Measurements from ENCODE around the gene ORAI3.
A peak's percentile ranks its signal among the peaks of the same experiment; 100 is the strongest.

ORAI3 gene

GRCh38 chr16:30947859-30948666, 805 bp upstream of the ORAI3 start:
- POLR2A ChIA-PET, result no interaction called here
- CTCF ChIA-PET, result interaction anchor here (0.6 to 1.0 kb wide), 2 partner anchors 194 to 496 kb away, joined by 3 to 4 read pairs; no protein-coding TSS in a partner anchor

GRCh38 chr16:30949650-30950515, 1.0 kb downstream of the ORAI3 start:
- TF ChIP-seq FOXK2 (IDR thresholded peaks at IDR 0.05) (no peak), FOXM1 (IDR thresholded peaks at IDR 0.05; ENCODE audit: borderline replicate concordance) (no peak), ELF4 (IDR thresholded peaks at IDR 0.05) (no peak), FOXA1 (IDR thresholded peaks at IDR 0.05) (no peak), NFRKB (IDR thresholded peaks at IDR 0.05) (no peak), ZNF384 (IDR thresholded peaks at IDR 0.05) (no peak), TARDBP (IDR thresholded peaks at IDR 0.05) (no peak), LEF1 (IDR thresholded peaks at IDR 0.05; ENCODE audit: borderline replicate concordance) (no peak), SP1 (IDR thresholded peaks at IDR 0.05) (no peak), L3MBTL2 (conservative IDR thresholded peaks at IDR 0.05) (no peak)
- TF ChIP-seq, protein P1, sequence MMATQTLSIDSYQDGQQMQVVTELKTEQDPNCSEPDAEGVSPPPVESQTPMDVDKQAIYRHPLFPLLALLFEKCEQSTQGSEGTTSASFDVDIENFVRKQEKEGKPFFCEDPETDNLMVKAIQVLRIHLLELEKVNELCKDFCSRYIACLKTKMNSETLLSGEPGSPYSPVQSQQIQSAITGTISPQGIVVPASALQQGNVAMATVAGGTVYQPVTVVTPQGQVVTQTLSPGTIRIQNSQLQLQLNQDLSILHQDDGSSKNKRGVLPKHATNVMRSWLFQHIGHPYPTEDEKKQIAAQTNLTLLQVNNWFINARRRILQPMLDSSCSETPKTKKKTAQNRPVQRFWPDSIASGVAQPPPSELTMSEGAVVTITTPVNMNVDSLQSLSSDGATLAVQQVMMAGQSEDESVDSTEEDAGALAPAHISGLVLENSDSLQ (IDR thresholded peaks at IDR 0.05), result no peak
- ChIA-PET POLR2A (interaction anchor here (0.9 to 1.1 kb wide), 2 partner anchors 1051 to 1144 kb away, joined by 3 read pairs; partner anchors contain the start of genes MAZ and SEZ6L2), CTCF (interaction anchor here (0.5 to 1.4 kb wide), 5 partner anchors 15 to 1137 kb away, joined by 3 to 6 read pairs (median 3); partner anchors contain the start of gene HSD3B7)
- no peak for DNase-seq (ENCODE audit: extremely low spot score)

More at GRCh38 chr16:30947859-30948666, 805 bp upstream of the ORAI3 start:
- no peak for TF ChIP-seq HDGF (IDR thresholded peaks at IDR 0.05; ENCODE audit: borderline replicate concordance)
- TF ChIP-seq, protein P1 (IDR thresholded peaks at IDR 0.05), result peak; percentile 99
- TF ChIP-seq SUZ12 (IDR thresholded peaks at IDR 0.05), result no peak
- peak; percentile 91 for DNase-seq (ENCODE audit: extremely low spot score)

DNA sequence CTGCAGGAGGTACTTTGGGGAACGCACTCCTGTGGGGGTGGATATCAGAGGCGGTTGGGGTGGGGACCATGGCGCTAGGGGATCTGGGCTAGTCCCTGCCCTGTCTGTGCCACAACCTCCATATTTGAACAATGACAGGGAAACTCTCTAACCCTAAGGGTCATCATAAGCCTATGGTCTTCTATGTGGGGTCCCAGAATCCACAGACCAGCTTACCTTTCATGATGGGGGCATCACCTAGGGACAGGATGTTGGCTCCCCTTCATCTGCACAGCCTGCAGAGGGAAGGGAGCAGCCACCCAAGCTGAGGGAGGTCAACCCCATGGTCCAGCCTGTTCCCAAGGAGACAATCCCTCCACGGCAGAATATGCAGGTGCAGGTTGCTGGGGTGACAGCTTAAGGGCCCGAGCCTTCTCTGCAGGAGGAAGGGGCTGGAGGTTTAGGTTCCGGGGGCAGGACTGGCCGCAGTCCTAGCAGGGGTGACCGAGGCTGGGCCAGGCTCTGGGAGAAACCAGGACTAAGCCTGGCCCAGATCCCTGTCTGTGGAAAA, 1.7 kb downstream of the ORAI3 start:
- DNase-seq (ENCODE audit: extremely low spot score), result no peak
- TF ChIP-seq SUZ12 (IDR thresholded peaks at IDR 0.05) (no peak), HDGF (IDR thresholded peaks at IDR 0.05; ENCODE audit: borderline replicate concordance) (no peak), BHLHE40 (IDR thresholded peaks at IDR 0.05; ENCODE audit: borderline replicate concordance) (no peak), ZNF384 (IDR thresholded peaks at IDR 0.05) (no peak), ELF4 (IDR thresholded peaks at IDR 0.05) (no peak), FOXA1 (IDR thresholded peaks at IDR 0.05) (no peak), FOXK2 (IDR thresholded peaks at IDR 0.05) (no peak), LEF1 (IDR thresholded peaks at IDR 0.05; ENCODE audit: borderline replicate concordance) (no peak), TARDBP (IDR thresholded peaks at IDR 0.05) (no peak), SP1 (IDR thresholded peaks at IDR 0.05) (no peak), ARNT (IDR thresholded peaks at IDR 0.05) (no peak), FOXM1 (IDR thresholded peaks at IDR 0.05; ENCODE audit: borderline replicate concordance) (no peak), NFRKB (IDR thresholded peaks at IDR 0.05) (no peak), CTBP1 (IDR thresholded peaks at IDR 0.05; ENCODE audit: borderline replicate concordance) (no peak), L3MBTL2 (conservative IDR thresholded peaks at IDR 0.05) (no peak)
- TF ChIP-seq, protein P1 (IDR thresholded peaks at IDR 0.05), result no peak
- ChIA-PET CTCF (interaction anchor here (0.9 to 1.4 kb wide), 2 partner anchors 15 to 106 kb away, joined by 3 to 4 read pairs; no protein-coding TSS in a partner anchor), POLR2A (interaction anchor here (0.9 to 1.1 kb wide), 2 partner anchors 1051 to 1144 kb away, joined by 3 read pairs; partner anchors contain the start of genes MAZ and SEZ6L2)

GRCh38 chr16:30951193-30951592, 2.3 kb downstream of the ORAI3 start:
- CTCF ChIA-PET, result interaction anchor here (1.1 kb wide), 1 partner anchor 9 kb away, joined by 4 read pairs; no protein-coding TSS in a partner anchor

More at GRCh38 chr16:30951193-30951592, 2.3 kb downstream of the ORAI3 start:
- TF ChIP-seq, protein P1 (IDR thresholded peaks at IDR 0.05), result no peak
- TF ChIP-seq SUZ12 (IDR thresholded peaks at IDR 0.05), result no peak
- TF ChIP-seq FOXK2 (IDR thresholded peaks at IDR 0.05), result no peak
- TF ChIP-seq TARDBP (IDR thresholded peaks at IDR 0.05), result no peak
- DNase-seq (ENCODE audit: extremely low spot score), result no peak
- POLR2A ChIA-PET, result no interaction called here

Measured in HEK293T (cell line).